Articular chondrocyte of knee joint (primary cell): ENCODE data around the gene B4GALT4. TPM values are rescaled to one million over a fixed set of nuclear protein-coding genes. Genes with fewer than 3 reads are reported as not detected.

ENCODE experiments used
- total RNA-seq: library from RNA; depleted of rRNA; stranded (reverse); fragments of >200 nt; gene quantifications from 2 replicates; pipeline ENCODE4 v1.2.3, GENCODE V29; 2012

B4GALT4 gene, protein sequence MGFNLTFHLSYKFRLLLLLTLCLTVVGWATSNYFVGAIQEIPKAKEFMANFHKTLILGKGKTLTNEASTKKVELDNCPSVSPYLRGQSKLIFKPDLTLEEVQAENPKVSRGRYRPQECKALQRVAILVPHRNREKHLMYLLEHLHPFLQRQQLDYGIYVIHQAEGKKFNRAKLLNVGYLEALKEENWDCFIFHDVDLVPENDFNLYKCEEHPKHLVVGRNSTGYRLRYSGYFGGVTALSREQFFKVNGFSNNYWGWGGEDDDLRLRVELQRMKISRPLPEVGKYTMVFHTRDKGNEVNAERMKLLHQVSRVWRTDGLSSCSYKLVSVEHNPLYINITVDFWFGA
- 27.4 and 34.9 TPM in 2 replicates for total RNA-seq

DNA sequence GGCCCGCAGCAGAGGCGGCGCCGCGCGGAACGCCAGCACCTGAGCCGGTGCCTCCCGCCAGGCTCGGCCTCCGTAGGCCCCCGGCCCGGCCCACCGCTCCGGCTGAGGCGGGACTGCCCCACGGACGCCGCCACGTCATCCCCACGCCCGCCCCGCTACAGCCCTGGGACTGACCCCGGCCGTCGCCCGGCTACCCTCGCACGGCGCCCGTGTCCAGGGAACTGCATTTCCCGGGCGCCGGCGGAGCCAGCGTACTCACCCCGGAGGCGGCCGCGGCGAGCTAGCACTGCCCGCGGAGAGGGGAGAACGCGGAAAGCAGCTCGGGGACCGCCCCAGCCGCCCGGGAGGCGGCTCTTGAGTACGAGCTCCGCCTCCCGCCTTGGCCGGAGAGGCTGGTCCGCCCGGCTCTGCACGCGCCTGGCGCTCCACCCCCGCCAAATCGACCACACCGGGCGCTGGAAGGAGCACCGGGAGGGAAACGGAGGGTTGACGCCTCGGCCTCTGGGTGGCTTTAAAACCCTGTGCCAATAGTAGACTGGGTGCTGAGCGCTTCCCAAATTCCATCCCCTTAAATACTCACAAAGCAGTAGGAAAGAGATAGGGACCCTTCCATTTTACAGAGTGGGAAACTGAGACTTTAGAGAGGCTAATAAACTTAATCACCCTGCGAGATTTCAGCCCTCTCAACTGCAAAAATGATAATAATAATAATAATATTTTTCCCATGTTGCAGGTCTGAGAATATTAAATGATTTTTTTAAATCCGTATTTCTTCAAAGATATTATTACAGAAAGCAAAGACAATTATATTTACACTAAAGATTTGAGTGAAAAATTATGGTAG, at the start of gene B4GALT4:
Gene B4GALT4 (minus strand): TSS at position 288 of the 844 bp plus-strand sequence. CDS start 10,779 bp downstream, outside the sequence.

DNA sequence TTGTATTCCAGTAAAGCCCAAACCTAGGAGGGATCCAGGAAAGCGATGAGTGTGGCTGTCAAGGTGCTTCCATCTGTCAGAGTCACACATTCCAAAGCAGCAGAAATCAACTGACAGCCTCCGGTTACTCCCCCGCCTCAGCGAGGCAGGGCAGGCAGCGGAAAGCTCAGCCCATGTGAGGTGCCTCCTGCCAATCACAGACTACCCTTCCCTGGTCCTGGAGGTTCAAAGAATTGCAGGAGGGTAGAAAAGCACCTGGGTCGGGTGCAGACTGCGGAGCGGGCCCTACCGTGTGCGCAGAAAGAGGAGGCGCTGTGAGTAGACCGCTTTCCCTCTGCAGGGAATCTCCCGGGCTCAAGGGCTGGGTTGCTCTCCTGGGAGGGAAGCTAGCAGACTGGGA, 67.4 kb downstream of the B4GALT4 start, which contains the start of gene UPK1B:
Gene UPK1B (plus strand): TSS at position 274 of the 400 bp plus-strand sequence. CDS start 13,144 bp downstream, outside the sequence.

Other genes with a start within 250 kb of the B4GALT4 start
- 0.11 TPM in 1 of 2 replicates, not detected in the other for gene IGSF11, start 206.0 kb downstream of the B4GALT4 start, total RNA-seq
- gene TEX55, start 94.7 kb downstream of the B4GALT4 start, total RNA-seq: not detected in 2 replicates
- under 0.01 and 0.43 TPM in 2 replicates for gene UPK1B, start 67.3 kb downstream of the B4GALT4 start, total RNA-seq
- 25.3 and 35.8 TPM in 2 replicates for gene ARHGAP31, start 53.5 kb upstream of the B4GALT4 start, total RNA-seq
- gene TMEM39A, start 222.7 kb upstream of the B4GALT4 start, total RNA-seq: 62.6 and 78.3 TPM in 2 replicates
- 16.1 and 21.1 TPM in 2 replicates for gene POGLUT1, start 228.1 kb upstream of the B4GALT4 start, total RNA-seq